GM23338 (cell line): Measurements from ENCODE around the gene UBLCP1. TPM values are rescaled to one million over a fixed set of nuclear protein-coding genes. Genes with fewer than 3 reads are reported as not detected.

Source experiments
- ATAC-seq: fragments of 200-7000 bp; cut with Tn5 transposase; 3 replicates; pipeline ENCODE4 v1.9.1; 2020
- DNase-seq: peaks from one replicate; pipeline ENCODE4 v3.0.0-alpha.2; 2015; ENCODE audit warnings: low spot score
- H2AFZ ChIP-seq: fragments of 200-600 bp; sonication (generic); 2 replicates; pipeline ENCODE4 v1.8.0; 2016; ENCODE audit warnings: antibody characterized with exemption, mild to moderate bottlenecking, moderate library complexity
- H3F3A ChIP-seq: fragments of 200-600 bp; sonication (generic); replicated peaks from 2 replicates; pipeline ENCODE4 v1.8.0; 2017; ENCODE audit warnings: antibody characterized with exemption, mixed run types, low read depth
- H3K27ac ChIP-seq: fragments of 200-600 bp; sonication (generic); 2 replicates; pipeline ENCODE4 v1.6.1; 2016; ENCODE audit warnings: low read depth
- H3K27me3 ChIP-seq: fragments of 200-600 bp; sonication (generic); 2 replicates; pipeline ENCODE4 v1.8.0; 2016; ENCODE audit warnings: mild to moderate bottlenecking, mixed run types, moderate library complexity; ENCODE audit not compliant: insufficient read depth
- H3K36me3 ChIP-seq: fragments of 200-600 bp; sonication (generic); 2 replicates; pipeline ENCODE4 v1.8.0; 2016; ENCODE audit warnings: mild to moderate bottlenecking; ENCODE audit not compliant: insufficient read depth
- H3K4me1 ChIP-seq: fragments of 200-600 bp; sonication (generic); 2 replicates; pipeline ENCODE4 v1.8.0; 2016; ENCODE audit warnings: mild to moderate bottlenecking, moderate library complexity; ENCODE audit not compliant: insufficient read depth
- H3K4me2 ChIP-seq: fragments of 200-600 bp; sonication (generic); 2 replicates; pipeline ENCODE4 v1.7.1; 2017; ENCODE audit warnings: mixed run types
- H3K4me3 ChIP-seq: fragments of 200-600 bp; sonication (generic); 2 replicates; pipeline ENCODE4 v1.6.1; 2016; ENCODE audit warnings: mixed run types
- H3K79me2 ChIP-seq: fragments of 200-600 bp; sonication (generic); replicated peaks from 2 replicates; pipeline ENCODE4 v1.8.0; 2017; ENCODE audit warnings: mild to moderate bottlenecking; ENCODE audit not compliant: insufficient read depth
- H3K9me2 ChIP-seq: fragments of 200-600 bp; sonication (generic); 2 replicates; pipeline ENCODE4 v1.8.0; 2017; ENCODE audit not compliant: insufficient read depth
- H4K20me1 ChIP-seq: fragments of 200-600 bp; sonication (generic); replicated peaks from 2 replicates; pipeline ENCODE4 v1.8.0; 2017; ENCODE audit warnings: mild to moderate bottlenecking; ENCODE audit not compliant: insufficient read depth
- H3K27ac Mint-ChIP-seq: 2 replicates; pipeline ENCODE4 v1.8.0; 2020; ENCODE audit warnings: inconsistent platforms, mild to moderate bottlenecking, moderate library complexity, mixed read lengths
- H3K27me3 Mint-ChIP-seq: 3 replicates; pipeline ENCODE4 v1.8.0; 2022; ENCODE audit warnings: low read depth, mild to moderate bottlenecking, moderate library complexity, mixed read lengths, inconsistent platforms; ENCODE audit not compliant: insufficient read depth, poor library complexity
- H3K36me3 Mint-ChIP-seq: 3 replicates; pipeline ENCODE4 v1.8.0; 2021; ENCODE audit warnings: low read depth, mild to moderate bottlenecking, inconsistent platforms, moderate library complexity, mixed read lengths
- H3K4me1 Mint-ChIP-seq: 3 replicates; pipeline ENCODE4 v1.8.0; 2020; ENCODE audit warnings: mild to moderate bottlenecking, inconsistent platforms, mixed read lengths
- H3K4me3 Mint-ChIP-seq: 3 replicates; pipeline ENCODE4 v1.8.0; 2021; ENCODE audit warnings: moderate library complexity, mild to moderate bottlenecking, inconsistent platforms, mixed read lengths
- H3K9me3 Mint-ChIP-seq: 3 replicates; pipeline ENCODE4 v1.8.0; 2020; ENCODE audit warnings: moderate library complexity, mild to moderate bottlenecking, inconsistent platforms, mixed read lengths
- CREB1 ChIP-seq: fragments of 250-450 bp; sonication (Bioruptor Pico); IDR thresholded peaks from 2 replicates; pipeline ENCODE4 v1.5.0; 2020; ENCODE audit warnings: low read depth, mild to moderate bottlenecking, moderate library complexity
- ZNF114 ChIP-seq: fragments of 250-450 bp; sonication (Bioruptor Pico); IDR thresholded peaks from 2 replicates; pipeline ENCODE4 v1.5.0; 2020; ENCODE audit warnings: mild to moderate bottlenecking, moderate library complexity
- ZNF331 ChIP-seq: fragments of 250-450 bp; sonication (Bioruptor Pico); IDR thresholded peaks from 2 replicates; pipeline ENCODE4 v1.5.0; 2020; ENCODE audit warnings: low read depth, mild to moderate bottlenecking, moderate library complexity
- polyA plus RNA-seq: library from polyadenylated mRNA; unstranded; fragments of >200 nt; fragmentation: Nextera tagmentation; extraction: Ambion mirVana; gene quantifications from 2 replicates; pipeline ENCODE4 v1.2.1, GENCODE V29; 2016
- total RNA-seq: library from RNA; depleted of rRNA; stranded (reverse); fragments of >200 nt; shearing (Covaris generic); gene quantifications from 2 replicates; pipeline ENCODE4 v1.2.3, GENCODE V29; 2014
- TF ChIP-seq, protein P1 (sequence below), 2 experiments: fragments of 200-600 bp in 1 of 2; sonication (generic) in 1 of 2; conservative IDR thresholded peaks; 2 replicates each; pipeline versions ENCODE4 v1.5.1 to v1.6.1; 2016 to 2017; ENCODE audit warnings: antibody characterized with exemption in 2 of 2, low read depth in 2 of 2, mild to moderate bottlenecking in 2 of 2, moderate library complexity in 1 of 2
- TF ChIP-seq, protein P2 (sequence below): IDR thresholded peaks from one replicate; pipeline ENCODE4 v1.6.1; 2018; ENCODE audit warnings: antibody characterized with exemption; ENCODE audit not compliant: unreplicated experiment
- TF ChIP-seq, protein P3 (sequence below): IDR thresholded peaks from 2 replicates; pipeline ENCODE4 v1.6.1; 2016; ENCODE audit warnings: antibody characterized with exemption

The UBLCP1 gene
- total and polyA plus RNA-seq, 2 experiments from 2014 or later = 45.0 to 56.1 TPM

DNA sequence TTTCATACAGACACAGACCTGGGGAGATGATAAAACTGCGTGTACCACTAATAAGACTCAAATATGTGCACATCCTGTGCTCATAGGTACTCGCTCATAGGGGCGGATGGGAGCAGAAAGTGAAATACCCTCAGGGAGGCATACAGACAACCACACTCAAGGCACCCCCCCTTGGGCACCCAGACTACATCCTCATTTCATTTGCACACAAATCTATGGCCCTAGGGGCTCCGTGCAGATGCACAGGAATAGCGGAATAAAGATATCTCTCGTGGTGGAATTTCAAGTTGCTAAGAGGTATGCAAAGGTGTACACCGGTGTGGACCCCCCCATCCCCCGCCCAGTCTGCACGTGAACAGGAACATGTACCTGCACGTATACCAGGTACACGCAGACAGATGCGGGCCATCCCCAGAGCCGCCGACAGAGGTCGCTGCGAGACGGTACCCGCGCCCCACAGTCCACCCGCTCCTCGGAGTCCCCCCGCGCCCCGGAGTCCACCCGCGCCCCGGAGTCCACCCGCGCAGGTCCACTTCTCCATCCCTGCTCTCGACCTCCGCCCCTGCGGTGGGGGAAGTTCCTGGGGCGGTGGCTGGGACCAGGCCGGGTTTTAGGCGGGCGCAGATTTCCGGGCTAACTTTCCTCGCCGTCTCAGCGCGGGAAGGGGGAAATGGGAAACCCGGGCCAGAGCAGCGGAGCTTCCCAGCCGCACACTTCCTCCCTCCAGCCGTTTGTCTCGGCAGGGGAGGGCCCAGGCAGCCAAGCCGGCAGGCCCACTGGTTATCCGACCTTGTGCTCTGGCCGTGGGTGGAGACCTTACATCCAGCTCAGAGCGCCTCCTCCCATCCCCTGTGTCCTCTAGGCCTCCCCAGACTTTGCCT, 68.2 kb downstream of the UBLCP1 start:
- Mint-ChIP-seq H3K36me3 (no peaks in the 10 kb centered on the region), H3K27me3 (peaks cover 6% of the 10 kb centered on the region), H3K4me1 (peaks cover 10% of the 10 kb centered on the region), H3K4me3 (peak overlapping the region; percentile 77), H3K9me3 (no peaks in the 10 kb centered on the region), H3K27ac (no peak overlapping the region)
- Histone ChIP-seq H3K79me2 (no peaks in the 10 kb centered on the region), H3K4me1 (peaks cover 4% of the 10 kb centered on the region), H3K4me3 (peak overlapping the region; percentile 73), H3K27ac (no peak overlapping the region), H2AFZ (peak overlapping the region; percentile 98), H3K9me2 (no peaks in the 10 kb centered on the region), H3F3A (no peaks in the 10 kb centered on the region), H4K20me1 (no peaks in the 10 kb centered on the region; the same call in 1 of the 2 replicates), H3K36me3 (no peaks in the 10 kb centered on the region), H3K4me2 (peak overlapping the region; percentile 85), H3K27me3 (no peaks in the 10 kb centered on the region)
- TF ChIP-seq, protein P1, sequence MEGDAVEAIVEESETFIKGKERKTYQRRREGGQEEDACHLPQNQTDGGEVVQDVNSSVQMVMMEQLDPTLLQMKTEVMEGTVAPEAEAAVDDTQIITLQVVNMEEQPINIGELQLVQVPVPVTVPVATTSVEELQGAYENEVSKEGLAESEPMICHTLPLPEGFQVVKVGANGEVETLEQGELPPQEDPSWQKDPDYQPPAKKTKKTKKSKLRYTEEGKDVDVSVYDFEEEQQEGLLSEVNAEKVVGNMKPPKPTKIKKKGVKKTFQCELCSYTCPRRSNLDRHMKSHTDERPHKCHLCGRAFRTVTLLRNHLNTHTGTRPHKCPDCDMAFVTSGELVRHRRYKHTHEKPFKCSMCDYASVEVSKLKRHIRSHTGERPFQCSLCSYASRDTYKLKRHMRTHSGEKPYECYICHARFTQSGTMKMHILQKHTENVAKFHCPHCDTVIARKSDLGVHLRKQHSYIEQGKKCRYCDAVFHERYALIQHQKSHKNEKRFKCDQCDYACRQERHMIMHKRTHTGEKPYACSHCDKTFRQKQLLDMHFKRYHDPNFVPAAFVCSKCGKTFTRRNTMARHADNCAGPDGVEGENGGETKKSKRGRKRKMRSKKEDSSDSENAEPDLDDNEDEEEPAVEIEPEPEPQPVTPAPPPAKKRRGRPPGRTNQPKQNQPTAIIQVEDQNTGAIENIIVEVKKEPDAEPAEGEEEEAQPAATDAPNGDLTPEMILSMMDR (conservative IDR thresholded peaks at IDR 0.05; ENCODE audit: low read depth in 2 of 2) = peak; percentile 73 to 79
- TF ChIP-seq ZNF114 (CRISPR knock-in tag) = no peak
- DNase-seq = peak; percentile 71
- ATAC-seq = peak; percentile 94

DNA sequence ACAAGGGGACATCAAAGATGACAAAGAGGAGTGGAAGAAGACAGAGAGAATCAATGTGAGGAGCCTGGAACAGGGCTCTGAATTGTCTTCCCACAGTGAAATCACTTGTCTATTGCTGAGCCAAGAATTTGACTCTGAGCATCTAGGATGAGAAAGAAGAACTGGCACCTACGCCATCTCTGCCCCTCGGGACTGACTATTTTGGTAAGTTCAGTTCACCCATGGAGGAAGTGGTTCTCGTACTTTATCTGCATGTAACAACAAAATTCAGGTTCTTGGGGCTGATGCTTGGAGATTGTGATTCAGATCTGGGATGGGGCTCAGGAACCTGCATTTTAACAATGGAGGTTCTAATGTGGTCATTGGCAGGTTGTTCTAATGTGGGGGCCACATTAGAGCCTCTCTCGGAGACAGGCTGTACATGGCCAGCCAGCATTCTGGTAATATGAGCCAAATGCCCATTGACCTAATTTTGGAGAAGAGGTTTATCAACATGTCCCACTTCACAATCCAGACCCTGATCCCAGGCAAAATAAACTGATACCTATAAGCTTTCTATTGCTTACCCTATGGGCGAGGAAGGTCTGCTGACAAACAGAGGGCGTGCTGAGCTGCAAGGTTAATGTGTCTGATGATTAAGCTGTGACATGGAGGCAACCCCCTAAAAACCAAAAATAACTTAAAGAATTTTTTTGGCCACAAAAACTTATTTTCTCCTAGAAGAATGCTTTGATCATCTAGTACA, 69.9 kb downstream of the UBLCP1 start:
- peaks cover 6% of the 10 kb centered on the region for H3K27me3 Mint-ChIP-seq
- no peak overlapping the region for H3K4me3 Mint-ChIP-seq
- TF ChIP-seq, protein P2, sequence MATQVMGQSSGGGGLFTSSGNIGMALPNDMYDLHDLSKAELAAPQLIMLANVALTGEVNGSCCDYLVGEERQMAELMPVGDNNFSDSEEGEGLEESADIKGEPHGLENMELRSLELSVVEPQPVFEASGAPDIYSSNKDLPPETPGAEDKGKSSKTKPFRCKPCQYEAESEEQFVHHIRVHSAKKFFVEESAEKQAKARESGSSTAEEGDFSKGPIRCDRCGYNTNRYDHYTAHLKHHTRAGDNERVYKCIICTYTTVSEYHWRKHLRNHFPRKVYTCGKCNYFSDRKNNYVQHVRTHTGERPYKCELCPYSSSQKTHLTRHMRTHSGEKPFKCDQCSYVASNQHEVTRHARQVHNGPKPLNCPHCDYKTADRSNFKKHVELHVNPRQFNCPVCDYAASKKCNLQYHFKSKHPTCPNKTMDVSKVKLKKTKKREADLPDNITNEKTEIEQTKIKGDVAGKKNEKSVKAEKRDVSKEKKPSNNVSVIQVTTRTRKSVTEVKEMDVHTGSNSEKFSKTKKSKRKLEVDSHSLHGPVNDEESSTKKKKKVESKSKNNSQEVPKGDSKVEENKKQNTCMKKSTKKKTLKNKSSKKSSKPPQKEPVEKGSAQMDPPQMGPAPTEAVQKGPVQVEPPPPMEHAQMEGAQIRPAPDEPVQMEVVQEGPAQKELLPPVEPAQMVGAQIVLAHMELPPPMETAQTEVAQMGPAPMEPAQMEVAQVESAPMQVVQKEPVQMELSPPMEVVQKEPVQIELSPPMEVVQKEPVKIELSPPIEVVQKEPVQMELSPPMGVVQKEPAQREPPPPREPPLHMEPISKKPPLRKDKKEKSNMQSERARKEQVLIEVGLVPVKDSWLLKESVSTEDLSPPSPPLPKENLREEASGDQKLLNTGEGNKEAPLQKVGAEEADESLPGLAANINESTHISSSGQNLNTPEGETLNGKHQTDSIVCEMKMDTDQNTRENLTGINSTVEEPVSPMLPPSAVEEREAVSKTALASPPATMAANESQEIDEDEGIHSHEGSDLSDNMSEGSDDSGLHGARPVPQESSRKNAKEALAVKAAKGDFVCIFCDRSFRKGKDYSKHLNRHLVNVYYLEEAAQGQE = no peak
- TF ChIP-seq CREB1 (no peak), ZNF331 (CRISPR knock-in tag) (no peak), ZNF114 (CRISPR knock-in tag) (no peak)
- TF ChIP-seq, protein P3, sequence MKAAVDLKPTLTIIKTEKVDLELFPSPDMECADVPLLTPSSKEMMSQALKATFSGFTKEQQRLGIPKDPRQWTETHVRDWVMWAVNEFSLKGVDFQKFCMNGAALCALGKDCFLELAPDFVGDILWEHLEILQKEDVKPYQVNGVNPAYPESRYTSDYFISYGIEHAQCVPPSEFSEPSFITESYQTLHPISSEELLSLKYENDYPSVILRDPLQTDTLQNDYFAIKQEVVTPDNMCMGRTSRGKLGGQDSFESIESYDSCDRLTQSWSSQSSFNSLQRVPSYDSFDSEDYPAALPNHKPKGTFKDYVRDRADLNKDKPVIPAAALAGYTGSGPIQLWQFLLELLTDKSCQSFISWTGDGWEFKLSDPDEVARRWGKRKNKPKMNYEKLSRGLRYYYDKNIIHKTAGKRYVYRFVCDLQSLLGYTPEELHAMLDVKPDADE = no peak
- H3K27ac Mint-ChIP-seq = no peak overlapping the region
- no peak overlapping the region for H3K4me3 ChIP-seq
- no peak overlapping the region for H3K27ac ChIP-seq
- H3K9me3 Mint-ChIP-seq = no peaks in the 10 kb centered on the region
- ATAC-seq (no peak), DNase-seq (no peak)
- no peak overlapping the region for H3K4me2 ChIP-seq
- no peak overlapping the region for H2AFZ ChIP-seq
- H3K27me3 ChIP-seq = no peaks in the 10 kb centered on the region
- H3K4me1 ChIP-seq = peaks cover 4% of the 10 kb centered on the region
- H3F3A ChIP-seq = no peaks in the 10 kb centered on the region
- no peaks in the 10 kb centered on the region; the same call in 1 of the 2 replicates for H4K20me1 ChIP-seq
- no peaks in the 10 kb centered on the region for H3K79me2 ChIP-seq
- H3K4me1 Mint-ChIP-seq = peaks cover 10% of the 10 kb centered on the region
- no peaks in the 10 kb centered on the region for H3K9me2 ChIP-seq
- H3K36me3 ChIP-seq = no peaks in the 10 kb centered on the region
- no peaks in the 10 kb centered on the region for H3K36me3 Mint-ChIP-seq
